WTC11 (cell line): ENCODE measurements around the gene SLF1. TPM values are rescaled to one million over a fixed set of nuclear protein-coding genes. Genes with fewer than 3 reads are reported as not detected.

ENCODE experiments used
- ATAC-seq: fragments of 200-7000 bp; cut with Tn5 transposase; 2 replicates; pipeline ENCODE4 v1.10.0; 2021; ENCODE audit warnings: mild to moderate bottlenecking, moderate library complexity
- CTCF ChIA-PET: fragments of 300-600 bp; sonication (Branson Sonifier 250); formaldehyde crosslinking; loops from one replicate; lab custom pipeline; 2021; ENCODE audit warnings: antibody characterized with exemption; lab: Charles Lee
- POLR2A ChIA-PET: fragments of 350-600 bp; sonication (Branson Sonifier 250); formaldehyde crosslinking; loops from one replicate; lab custom pipeline; 2021; ENCODE audit warnings: antibody characterized with exemption; lab: Charles Lee
- DNase-seq: peaks from one replicate; pipeline ENCODE4 v3.0.0; 2021; ENCODE audit warnings: low spot score
- H3K27ac Mint-ChIP-seq: 2 replicates; pipeline ENCODE4 v1.8.0; 2021; ENCODE audit warnings: mixed read lengths
- H3K27me3 Mint-ChIP-seq: 2 replicates; pipeline ENCODE4 v1.8.0; 2021; ENCODE audit warnings: low read depth, mild to moderate bottlenecking, moderate library complexity, mixed read lengths
- H3K36me3 Mint-ChIP-seq: 2 replicates; pipeline ENCODE4 v1.8.0; 2021; ENCODE audit warnings: mixed read lengths
- H3K4me1 Mint-ChIP-seq: 2 replicates; pipeline ENCODE4 v1.8.0; 2022; ENCODE audit warnings: mixed read lengths
- H3K4me3 Mint-ChIP-seq: 2 replicates; pipeline ENCODE4 v1.8.0; 2021; ENCODE audit warnings: mild to moderate bottlenecking, moderate library complexity, mixed read lengths
- H3K9me3 Mint-ChIP-seq: 2 replicates; pipeline ENCODE4 v1.8.0; 2021; ENCODE audit warnings: mixed read lengths
- AFF4 ChIP-seq: sonication (generic); formaldehyde crosslinking; IDR thresholded peaks from 2 replicates; pipeline ENCODE4 v1.8.1; 2023; ENCODE audit warnings: mild to moderate bottlenecking, missing genetic modification reagents, borderline replicate concordance
- ATF3 ChIP-seq: sonication (generic); formaldehyde crosslinking; conservative IDR thresholded peaks from 2 replicates; pipeline ENCODE4 v1.8.1; 2022; ENCODE audit warnings: mild to moderate bottlenecking, missing genetic modification reagents
- CBFB ChIP-seq: sonication (generic); formaldehyde crosslinking; IDR thresholded peaks from 2 replicates; pipeline ENCODE4 v1.8.1; 2022; ENCODE audit warnings: mild to moderate bottlenecking, low read depth, missing genetic modification reagents
- ELF4 ChIP-seq: sonication (generic); formaldehyde crosslinking; IDR thresholded peaks from 2 replicates; pipeline ENCODE4 v1.8.1; 2022; ENCODE audit warnings: low read depth, mild to moderate bottlenecking, moderate library complexity, missing genetic modification reagents
- FOXP1 ChIP-seq: sonication (generic); formaldehyde crosslinking; IDR thresholded peaks from 2 replicates; pipeline ENCODE4 v1.8.0; 2022; ENCODE audit warnings: missing genetic modification reagents, mild to moderate bottlenecking, moderate library complexity, borderline replicate concordance
- GABPB1 ChIP-seq: sonication (generic); formaldehyde crosslinking; IDR thresholded peaks from 2 replicates; pipeline ENCODE4 v1.8.1; 2023; ENCODE audit warnings: mild to moderate bottlenecking, missing genetic modification reagents
- HMGA2 ChIP-seq: fragments of 250-450 bp; sonication (Bioruptor Pico); IDR thresholded peaks from 2 replicates; pipeline ENCODE4 v1.4.0; 2021; ENCODE audit warnings: mild to moderate bottlenecking, moderate library complexity
- NR2C2 ChIP-seq: sonication (generic); formaldehyde crosslinking; IDR thresholded peaks from 2 replicates; pipeline ENCODE4 v1.8.0; 2022; ENCODE audit warnings: mild to moderate bottlenecking, missing genetic modification reagents
- OVOL2 ChIP-seq: fragments of 250-450 bp; sonication (Bioruptor Pico); IDR thresholded peaks from 2 replicates; pipeline ENCODE4 v1.9.0; 2021; ENCODE audit warnings: mild to moderate bottlenecking, borderline replicate concordance
- RELA ChIP-seq: sonication (generic); formaldehyde crosslinking; IDR thresholded peaks from 2 replicates; pipeline ENCODE4 v1.8.1; 2022; ENCODE audit warnings: missing genetic modification reagents, mild to moderate bottlenecking, borderline replicate concordance
- SMAD4 ChIP-seq: sonication (generic); formaldehyde crosslinking; IDR thresholded peaks from 2 replicates; pipeline ENCODE4 v1.8.0; 2022; ENCODE audit warnings: mild to moderate bottlenecking, missing genetic modification reagents
- SOX15 ChIP-seq: fragments of 250-450 bp; sonication (Bioruptor Pico); IDR thresholded peaks from 2 replicates; pipeline ENCODE4 v1.9.0; 2021; ENCODE audit warnings: mild to moderate bottlenecking
- SP1 ChIP-seq: sonication (generic); formaldehyde crosslinking; conservative IDR thresholded peaks from 2 replicates; pipeline ENCODE4 v1.8.1; 2022; ENCODE audit warnings: missing genetic modification reagents
- STAT6 ChIP-seq: sonication (generic); formaldehyde crosslinking; conservative IDR thresholded peaks from 2 replicates; pipeline ENCODE4 v1.8.1; 2023; ENCODE audit warnings: mild to moderate bottlenecking, low read depth, missing genetic modification reagents, moderate library complexity
- TCF7 ChIP-seq: sonication (generic); formaldehyde crosslinking; IDR thresholded peaks from 2 replicates; pipeline ENCODE4 v1.8.0; 2022; ENCODE audit warnings: mild to moderate bottlenecking, low read depth, missing genetic modification reagents, moderate library complexity
- TEAD1 ChIP-seq: sonication (generic); formaldehyde crosslinking; IDR thresholded peaks from 2 replicates; pipeline ENCODE4 v1.8.0; 2022; ENCODE audit warnings: mild to moderate bottlenecking, missing genetic modification reagents
- TP53 ChIP-seq: sonication (generic); formaldehyde crosslinking; IDR thresholded peaks from 2 replicates; pipeline ENCODE4 v1.8.1; 2023; ENCODE audit warnings: mild to moderate bottlenecking, missing genetic modification reagents
- USF2 ChIP-seq: sonication (generic); formaldehyde crosslinking; IDR thresholded peaks from 2 replicates; pipeline ENCODE4 v1.8.1; 2023; ENCODE audit warnings: mild to moderate bottlenecking, missing genetic modification reagents, moderate library complexity
- ZNF138 ChIP-seq: sonication (generic); formaldehyde crosslinking; conservative IDR thresholded peaks from 2 replicates; pipeline ENCODE4 v1.8.1; 2022; ENCODE audit warnings: mild to moderate bottlenecking, moderate library complexity, missing genetic modification reagents
- ZNF317 ChIP-seq: sonication (generic); formaldehyde crosslinking; IDR thresholded peaks from 2 replicates; pipeline ENCODE4 v1.8.1; 2023; ENCODE audit warnings: low read depth, mild to moderate bottlenecking, moderate library complexity, missing genetic modification reagents, borderline replicate concordance
- total RNA-seq: library from RNA; stranded (reverse); gene quantifications from 3 replicates; pipeline ENCODE4 v1.2.3, GENCODE V29; 2021
- TF ChIP-seq, protein P1 (sequence below): sonication (generic); formaldehyde crosslinking; IDR thresholded peaks from 2 replicates; pipeline ENCODE4 v1.8.1; 2022; ENCODE audit warnings: mild to moderate bottlenecking, missing genetic modification reagents, moderate library complexity, borderline replicate concordance

Gene SLF1
- total RNA-seq, 1 experiment from 2014 or later, result 15.7 TPM

GRCh38 chr5:94667937-94668336 lies 49.5 kb downstream of the SLF1 start (continued):
- no peak for TF ChIP-seq ZNF317
- TF ChIP-seq, all 79 proteins: peak for 0

DNA sequence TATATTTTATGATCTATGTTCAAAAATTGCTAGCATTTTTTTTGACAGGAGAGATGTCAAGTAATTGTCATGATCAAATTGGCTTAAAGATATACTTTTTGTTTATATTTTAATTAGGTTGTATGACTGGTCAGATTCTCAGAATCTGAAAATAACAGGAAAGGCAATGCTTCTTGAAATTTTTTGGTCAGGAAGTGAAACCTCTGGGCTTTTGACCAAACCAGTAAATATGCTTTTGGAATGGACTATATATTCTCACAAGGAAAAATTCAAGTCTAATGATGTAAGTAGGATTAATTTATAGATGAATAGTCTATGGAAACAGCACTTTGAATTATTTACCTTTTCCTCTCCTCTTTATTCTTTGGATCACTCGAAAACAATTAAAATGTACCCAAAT lies 52.3 kb downstream of the SLF1 start:
- Mint-ChIP-seq H3K4me3 (no peak overlapping the region), H3K9me3 (no peaks in the 10 kb centered on the region), H3K27me3 (no peaks in the 10 kb centered on the region), H3K36me3 (peaks cover 6% of the 10 kb centered on the region; the same call in 1 of the 2 replicates), H3K27ac (no peak overlapping the region), H3K4me1 (no peaks in the 10 kb centered on the region)
- no peak for TF ChIP-seq SOX15 (CRISPR knock-in tag)
- no peak for TF ChIP-seq TCF7
- TF ChIP-seq ELF4 (CRISPR knock-in tag), result no peak
- TF ChIP-seq RELA (CRISPR knock-in tag), result no peak
- no peak for TF ChIP-seq HMGA2 (CRISPR knock-in tag)
- TF ChIP-seq TP53, result no peak
- TF ChIP-seq GABPB1 (CRISPR knock-in tag), result no peak
- no peak for TF ChIP-seq TEAD1 (CRISPR knock-in tag)
- TF ChIP-seq CBFB, result no peak
- no peak for TF ChIP-seq NR2C2 (CRISPR knock-in tag)
- no peak for TF ChIP-seq ATF3
- no peak for TF ChIP-seq ZNF138
- no peak for TF ChIP-seq SP1 (CRISPR knock-in tag)
- TF ChIP-seq FOXP1 (CRISPR knock-in tag), result no peak
- TF ChIP-seq USF2 (CRISPR knock-in tag), result no peak
- CTCF ChIA-PET, result no interaction called here
- POLR2A ChIA-PET, result no interaction called here
- no peak for ATAC-seq
- no peak for DNase-seq

- Mint-ChIP-seq H3K4me1 (no peaks in the 10 kb centered on the region), H3K27ac (no peak overlapping the region), H3K4me3 (no peak overlapping the region), H3K36me3 (peaks cover 6% of the 10 kb centered on the region; the same call in 1 of the 2 replicates), H3K9me3 (no peaks in the 10 kb centered on the region), H3K27me3 (no peaks in the 10 kb centered on the region)
- ChIA-PET CTCF (interaction anchor here (1.2 kb wide), 1 partner anchor 65 kb away, joined by 3 read pairs; no protein-coding TSS in a partner anchor), POLR2A (interaction anchor here (0.7 kb wide), 1 partner anchor 565 kb away, joined by 3 read pairs; no protein-coding TSS in a partner anchor)
- no peak for DNase-seq
- TF ChIP-seq, protein P1, sequence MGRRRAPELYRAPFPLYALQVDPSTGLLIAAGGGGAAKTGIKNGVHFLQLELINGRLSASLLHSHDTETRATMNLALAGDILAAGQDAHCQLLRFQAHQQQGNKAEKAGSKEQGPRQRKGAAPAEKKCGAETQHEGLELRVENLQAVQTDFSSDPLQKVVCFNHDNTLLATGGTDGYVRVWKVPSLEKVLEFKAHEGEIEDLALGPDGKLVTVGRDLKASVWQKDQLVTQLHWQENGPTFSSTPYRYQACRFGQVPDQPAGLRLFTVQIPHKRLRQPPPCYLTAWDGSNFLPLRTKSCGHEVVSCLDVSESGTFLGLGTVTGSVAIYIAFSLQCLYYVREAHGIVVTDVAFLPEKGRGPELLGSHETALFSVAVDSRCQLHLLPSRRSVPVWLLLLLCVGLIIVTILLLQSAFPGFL, result no peak
- TF ChIP-seq STAT6, result no peak
- no peak for TF ChIP-seq SOX15 (CRISPR knock-in tag)
- no peak for TF ChIP-seq SMAD4 (CRISPR knock-in tag)
- no peak for TF ChIP-seq FOXP1 (CRISPR knock-in tag)
- TF ChIP-seq AFF4, result no peak
- TF ChIP-seq OVOL2, result no peak
- TF ChIP-seq ATF3, result no peak
- no peak for ATAC-seq
Observed at GRCh38 chr5:94672746-94673145, 54.3 kb downstream of the SLF1 start.
